GOT3 (cell line): ENCODE measurements around the gene STUB1.
A peak's percentile ranks its signal among the peaks of the same experiment; 100 is the strongest.

Experiments used
- DNase-seq: peaks from one replicate; lab custom pipeline; 2025; ENCODE audit warnings: mixed read lengths; lab: John Stamatoyannopoulos, UW

Gene STUB1

DNA sequence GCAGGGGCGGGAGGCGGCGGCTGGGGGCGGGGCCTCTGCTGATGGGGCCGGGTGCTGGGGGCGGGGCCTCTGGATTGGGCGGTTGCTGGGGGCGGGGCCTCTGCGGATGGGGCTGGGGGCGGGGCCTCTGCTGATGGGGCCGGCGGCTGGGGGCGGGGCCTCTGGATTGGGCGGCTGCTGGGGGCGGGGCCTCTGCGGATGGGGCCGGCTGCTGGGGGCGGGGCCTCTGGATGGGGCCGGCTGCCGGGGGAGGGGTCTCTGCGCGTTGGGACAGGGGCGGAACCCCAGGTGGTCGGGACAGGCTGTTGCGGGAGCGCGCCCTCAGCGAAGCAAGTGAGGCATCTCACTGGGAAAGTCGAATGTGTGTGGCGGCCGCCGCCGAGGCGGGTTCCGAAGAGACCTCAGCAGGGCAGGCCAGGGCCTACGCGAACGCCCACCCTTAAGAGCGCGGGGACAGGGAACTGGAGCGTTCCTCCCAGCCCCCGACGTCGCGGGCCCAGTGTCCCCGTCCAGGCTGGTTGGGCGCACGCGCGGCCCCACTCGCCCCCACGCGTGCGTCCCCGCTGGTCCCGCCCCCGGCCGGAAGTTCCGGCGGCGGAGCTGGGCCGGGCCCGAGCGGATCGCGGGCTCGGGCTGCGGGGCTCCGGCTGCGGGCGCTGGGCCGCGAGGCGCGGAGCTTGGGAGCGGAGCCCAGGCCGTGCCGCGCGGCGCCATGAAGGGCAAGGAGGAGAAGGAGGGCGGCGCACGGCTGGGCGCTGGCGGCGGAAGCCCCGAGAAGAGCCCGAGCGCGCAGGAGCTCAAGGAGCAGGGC lies at the start of gene STUB1:
Gene STUB1 (plus strand): TSS at position 597 of the 811 bp plus-strand sequence. CDS start 116 bp downstream, at position 713.
- DNase-seq = peak; percentile 63

GRCh38 chr16:630815-631405 lies 49.3 kb upstream of the STUB1 start, which contains the start of gene WFIKKN1:
Gene WFIKKN1 (plus strand): TSS chr16:630985. CDS start chr16:631254, 269 bp downstream.
- no peak for DNase-seq

DNA sequence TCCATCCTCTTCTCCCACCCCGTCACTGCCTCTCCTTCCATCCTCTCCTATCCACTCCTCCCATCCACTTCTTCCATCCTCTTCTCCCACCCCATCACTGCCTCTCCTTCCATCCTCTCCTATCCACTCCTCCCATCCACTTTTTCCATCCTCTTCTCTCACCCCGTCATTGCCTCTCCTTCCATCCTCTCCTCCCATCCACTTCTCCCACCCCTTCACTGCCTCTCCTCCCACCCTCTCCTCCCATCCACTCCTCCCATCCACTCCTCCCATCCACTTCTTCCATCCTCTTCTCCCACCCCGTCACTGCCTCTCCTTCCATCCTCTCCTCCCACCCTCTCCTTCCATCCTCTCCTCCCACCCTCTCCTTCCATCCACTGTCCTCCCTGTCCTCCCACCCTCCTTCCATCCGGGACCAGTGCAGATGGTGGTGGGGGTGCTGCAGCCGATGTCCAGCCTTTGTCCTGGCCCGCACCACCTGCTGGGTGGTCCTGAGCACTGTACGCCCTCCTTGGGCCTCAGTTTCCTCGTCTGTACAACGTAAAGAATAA lies 48.3 kb upstream of the STUB1 start:
- no peak for DNase-seq

DNA sequence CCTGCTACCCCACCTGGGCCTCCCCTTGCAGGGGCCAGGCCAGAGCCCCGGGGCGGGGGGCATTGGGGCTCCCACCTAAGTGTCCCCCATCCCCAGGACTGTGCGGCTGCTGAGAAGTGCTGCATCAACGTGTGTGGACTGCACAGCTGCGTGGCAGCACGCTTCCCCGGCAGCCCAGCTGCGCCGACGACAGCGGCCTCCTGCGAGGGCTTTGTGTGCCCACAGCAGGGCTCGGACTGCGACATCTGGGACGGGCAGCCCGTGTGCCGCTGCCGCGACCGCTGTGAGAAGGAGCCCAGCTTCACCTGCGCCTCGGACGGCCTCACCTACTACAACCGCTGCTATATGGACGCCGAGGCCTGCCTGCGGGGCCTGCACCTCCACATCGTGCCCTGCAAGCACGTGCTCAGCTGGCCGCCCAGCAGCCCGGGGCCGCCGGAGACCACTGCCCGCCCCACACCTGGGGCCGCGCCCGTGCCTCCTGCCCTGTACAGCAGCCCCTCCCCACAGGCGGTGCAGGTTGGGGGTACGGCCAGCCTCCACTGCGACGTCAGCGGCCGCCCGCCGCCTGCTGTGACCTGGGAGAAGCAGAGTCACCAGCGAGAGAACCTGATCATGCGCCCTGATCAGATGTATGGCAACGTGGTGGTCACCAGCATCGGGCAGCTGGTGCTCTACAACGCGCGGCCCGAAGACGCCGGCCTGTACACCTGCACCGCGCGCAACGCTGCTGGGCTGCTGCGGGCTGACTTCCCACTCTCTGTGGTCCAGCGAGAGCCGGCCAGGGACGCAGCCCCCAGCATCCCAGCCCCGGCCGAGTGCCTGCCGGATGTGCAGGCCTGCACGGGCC lies 47.5 kb upstream of the STUB1 start:
- no peak for DNase-seq

DNA sequence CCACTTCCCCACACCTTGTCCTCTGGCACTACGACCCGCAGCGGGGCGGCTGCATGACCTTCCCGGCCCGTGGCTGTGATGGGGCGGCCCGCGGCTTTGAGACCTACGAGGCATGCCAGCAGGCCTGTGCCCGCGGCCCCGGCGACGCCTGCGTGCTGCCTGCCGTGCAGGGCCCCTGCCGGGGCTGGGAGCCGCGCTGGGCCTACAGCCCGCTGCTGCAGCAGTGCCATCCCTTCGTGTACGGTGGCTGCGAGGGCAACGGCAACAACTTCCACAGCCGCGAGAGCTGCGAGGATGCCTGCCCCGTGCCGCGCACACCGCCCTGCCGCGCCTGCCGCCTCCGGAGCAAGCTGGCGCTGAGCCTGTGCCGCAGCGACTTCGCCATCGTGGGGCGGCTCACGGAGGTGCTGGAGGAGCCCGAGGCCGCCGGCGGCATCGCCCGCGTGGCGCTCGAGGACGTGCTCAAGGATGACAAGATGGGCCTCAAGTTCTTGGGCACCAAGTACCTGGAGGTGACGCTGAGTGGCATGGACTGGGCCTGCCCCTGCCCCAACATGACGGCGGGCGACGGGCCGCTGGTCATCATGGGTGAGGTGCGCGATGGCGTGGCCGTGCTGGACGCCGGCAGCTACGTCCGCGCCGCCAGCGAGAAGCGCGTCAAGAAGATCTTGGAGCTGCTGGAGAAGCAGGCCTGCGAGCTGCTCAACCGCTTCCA lies 46.7 kb upstream of the STUB1 start:
- no peak for DNase-seq

- DNase-seq = no peak
These were observed 46.0 kb upstream of the STUB1 start for GRCh38 chr16:634051-634670.

DNA sequence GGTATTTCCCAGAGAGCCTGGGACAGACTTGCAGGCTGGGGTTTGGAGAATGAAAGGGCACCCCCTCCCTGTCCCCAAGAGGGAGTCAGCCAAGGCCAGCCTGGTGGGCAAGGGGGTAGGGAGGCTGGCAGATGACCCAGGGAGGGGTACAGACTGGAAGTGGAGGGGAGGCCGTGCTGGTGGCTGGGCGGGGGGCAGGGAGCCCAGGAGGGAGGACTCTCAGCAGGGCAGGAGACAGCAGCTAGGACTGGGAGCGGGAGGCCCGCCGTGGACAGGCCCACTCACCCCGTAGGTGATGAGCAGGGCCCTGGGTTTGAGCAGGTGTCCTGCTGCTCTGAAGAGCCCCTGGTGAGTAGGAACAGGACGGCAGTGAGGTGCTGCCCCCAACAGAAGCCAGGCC lies 45.2 kb upstream of the STUB1 start:
- no peak for DNase-seq

- no peak for DNase-seq
These were observed 44.5 kb upstream of the STUB1 start for GRCh38 chr16:635573-636205.

DNA sequence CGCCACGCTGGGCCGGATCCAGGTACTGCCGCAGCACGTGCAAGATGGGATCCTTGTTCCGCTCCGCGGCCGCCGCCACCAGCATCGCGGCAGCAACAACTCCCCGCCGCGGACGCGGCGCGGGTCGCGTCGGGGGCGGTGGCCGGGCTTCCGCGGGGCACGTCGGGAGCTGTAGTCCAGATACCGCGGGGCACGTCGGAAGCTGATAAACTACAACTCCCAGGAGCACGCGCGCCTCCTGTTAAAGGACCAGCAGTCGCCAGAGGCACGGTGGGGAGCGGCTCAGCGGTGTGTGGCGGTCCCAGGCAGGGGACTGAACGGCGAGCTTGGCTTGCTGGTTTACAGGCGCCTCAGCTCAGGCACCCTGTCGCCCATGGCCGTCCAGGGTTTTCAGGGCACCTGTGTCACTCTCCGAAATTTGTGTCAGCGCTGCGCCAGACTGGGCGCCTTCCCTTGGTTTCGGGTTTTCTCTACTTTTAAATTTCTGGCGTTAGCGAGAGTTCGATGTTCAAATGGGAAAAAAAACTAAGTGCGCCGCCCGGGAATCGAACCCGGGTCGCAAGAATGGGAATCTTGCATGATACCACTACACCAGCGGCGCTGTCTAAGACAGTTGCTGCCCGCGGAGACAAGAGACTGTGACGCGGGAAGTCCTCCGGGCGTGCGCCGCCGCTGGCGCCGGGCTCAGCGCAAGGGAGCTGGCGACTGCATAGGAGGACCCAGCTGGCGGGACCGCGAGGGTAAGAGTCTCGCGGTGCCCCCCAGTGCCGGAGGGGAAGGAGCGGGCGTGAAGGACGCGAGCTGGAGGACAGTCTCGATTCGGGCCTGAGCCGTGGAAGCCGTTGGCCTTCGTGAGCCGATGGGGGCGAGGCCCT lies 43.8 kb upstream of the STUB1 start, which contains the start of gene METTL26:
Gene METTL26 (minus strand): TSS at position 100 of the 875 bp plus-strand sequence. CDS start 15 bp downstream, at position 85.
- peak; percentile 90 for DNase-seq

DNA sequence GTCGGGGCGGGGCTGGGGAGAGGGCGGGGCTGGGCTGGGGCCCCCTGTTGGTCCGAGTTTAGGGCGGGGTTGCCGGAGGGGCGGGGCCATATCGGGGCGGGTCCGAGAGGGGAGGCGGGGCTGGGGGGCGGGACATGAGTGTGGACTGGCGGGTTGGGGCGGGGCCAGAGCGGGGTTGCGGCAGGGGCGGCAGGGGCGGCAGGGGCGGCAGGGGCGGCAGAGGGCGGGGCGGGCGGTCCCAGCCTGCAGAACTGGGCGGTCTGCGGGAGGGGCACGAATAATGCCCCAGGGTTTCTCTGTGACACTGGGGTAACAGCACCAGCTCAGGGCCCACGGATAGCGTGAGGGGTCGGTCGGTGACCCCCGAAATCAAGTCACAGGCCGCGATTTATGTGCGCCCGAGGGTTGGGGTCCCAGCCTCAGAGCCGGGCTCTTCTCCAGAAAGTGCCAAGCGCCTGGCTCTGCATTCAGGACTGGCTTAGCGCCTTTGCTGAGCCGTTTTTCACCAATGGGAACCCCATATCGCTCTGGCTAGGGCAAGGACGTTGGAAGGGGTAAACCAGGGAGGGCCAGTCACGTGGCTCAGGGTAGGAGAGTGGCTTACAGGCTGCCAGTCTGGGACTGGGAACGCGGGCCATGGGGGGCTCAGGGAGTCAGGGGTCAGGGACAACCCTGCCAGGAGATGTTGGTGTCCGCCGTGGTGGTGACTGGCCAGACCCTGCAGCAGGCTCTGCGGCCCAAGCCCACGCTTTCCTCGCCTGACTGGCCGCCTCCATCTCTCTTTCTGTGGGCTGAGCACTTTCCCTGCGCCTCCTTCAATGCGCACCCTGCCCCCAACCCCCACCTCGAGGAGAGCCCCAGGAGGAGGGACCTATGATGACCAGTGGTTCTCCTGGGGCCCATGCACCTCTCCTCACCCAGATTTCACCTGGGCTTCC lies 42.9 kb upstream of the STUB1 start:
- no peak for DNase-seq

- DNase-seq = no peak
These were observed 42.1 kb upstream of the STUB1 start for GRCh38 chr16:638034-638543.

- no peak for DNase-seq
These were observed 41.4 kb upstream of the STUB1 start for GRCh38 chr16:638836-639235.

DNA sequence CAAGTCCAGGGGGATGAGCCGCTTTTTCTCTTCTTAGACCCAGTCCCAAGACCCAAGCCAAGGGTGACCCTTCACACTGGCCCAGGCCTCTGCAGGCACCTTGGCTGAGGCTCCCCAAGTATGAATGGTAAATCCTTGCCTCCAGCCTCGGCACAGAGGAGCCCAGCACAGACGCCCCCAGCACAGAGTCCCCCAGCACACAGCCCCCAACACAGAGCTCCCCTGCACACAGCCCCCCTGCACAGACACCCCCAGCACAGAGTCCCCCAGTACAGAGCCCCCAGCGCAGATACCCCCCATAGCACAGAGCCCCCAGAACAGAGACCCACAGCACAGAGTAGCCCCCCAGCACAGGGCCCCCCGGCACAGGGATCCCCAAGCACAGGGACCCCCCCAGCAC lies 39.6 kb upstream of the STUB1 start:
- no peak for DNase-seq

DNA sequence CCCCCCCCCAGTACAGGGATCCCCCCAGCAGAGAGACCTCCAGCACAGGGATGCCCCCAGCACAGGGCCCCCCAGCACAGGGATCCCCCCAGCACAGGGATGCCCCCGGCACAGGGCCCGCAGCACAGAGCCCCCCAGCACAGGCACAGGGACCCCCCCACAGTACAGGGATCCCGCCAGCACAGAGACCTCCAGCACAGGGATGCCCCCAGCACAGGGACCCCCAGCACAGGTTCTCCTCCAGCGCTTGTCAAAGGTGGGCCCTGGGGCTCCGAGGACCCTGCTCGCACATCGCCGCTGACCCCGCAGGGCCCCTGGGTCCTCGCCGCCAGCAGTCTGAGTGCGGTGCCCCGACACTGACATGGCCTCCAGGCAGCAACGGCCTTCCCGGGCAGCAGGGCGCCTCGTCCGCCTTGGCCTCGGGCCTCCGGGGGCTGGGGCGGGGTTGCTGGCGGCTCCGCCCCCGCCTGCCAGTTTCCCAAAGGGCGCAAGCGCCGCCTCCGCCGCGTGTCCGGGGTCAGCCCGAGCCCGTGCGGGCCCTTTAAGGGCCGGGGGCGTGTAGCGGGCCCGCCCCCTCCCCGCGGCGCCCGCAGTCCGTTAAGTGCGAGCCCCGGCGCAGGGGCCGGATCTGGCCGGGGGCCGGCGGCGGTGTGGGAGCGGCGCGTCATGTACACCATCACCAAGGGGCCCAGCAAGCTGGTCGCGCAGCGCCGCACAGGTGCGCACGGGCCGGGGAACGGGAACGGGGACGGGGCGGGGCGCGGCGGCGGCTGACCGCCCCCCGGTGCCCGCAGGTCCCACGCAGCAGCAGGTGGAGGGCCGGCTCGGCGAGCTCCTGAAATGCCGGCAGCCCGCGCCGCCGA lies 38.7 kb upstream of the STUB1 start, which contains the start of gene MCRIP2:
Gene MCRIP2 (plus strand): TSS at position 503 of the 863 bp plus-strand sequence. CDS start 164 bp downstream, at position 667.
- DNase-seq = peak; percentile 29

DNA sequence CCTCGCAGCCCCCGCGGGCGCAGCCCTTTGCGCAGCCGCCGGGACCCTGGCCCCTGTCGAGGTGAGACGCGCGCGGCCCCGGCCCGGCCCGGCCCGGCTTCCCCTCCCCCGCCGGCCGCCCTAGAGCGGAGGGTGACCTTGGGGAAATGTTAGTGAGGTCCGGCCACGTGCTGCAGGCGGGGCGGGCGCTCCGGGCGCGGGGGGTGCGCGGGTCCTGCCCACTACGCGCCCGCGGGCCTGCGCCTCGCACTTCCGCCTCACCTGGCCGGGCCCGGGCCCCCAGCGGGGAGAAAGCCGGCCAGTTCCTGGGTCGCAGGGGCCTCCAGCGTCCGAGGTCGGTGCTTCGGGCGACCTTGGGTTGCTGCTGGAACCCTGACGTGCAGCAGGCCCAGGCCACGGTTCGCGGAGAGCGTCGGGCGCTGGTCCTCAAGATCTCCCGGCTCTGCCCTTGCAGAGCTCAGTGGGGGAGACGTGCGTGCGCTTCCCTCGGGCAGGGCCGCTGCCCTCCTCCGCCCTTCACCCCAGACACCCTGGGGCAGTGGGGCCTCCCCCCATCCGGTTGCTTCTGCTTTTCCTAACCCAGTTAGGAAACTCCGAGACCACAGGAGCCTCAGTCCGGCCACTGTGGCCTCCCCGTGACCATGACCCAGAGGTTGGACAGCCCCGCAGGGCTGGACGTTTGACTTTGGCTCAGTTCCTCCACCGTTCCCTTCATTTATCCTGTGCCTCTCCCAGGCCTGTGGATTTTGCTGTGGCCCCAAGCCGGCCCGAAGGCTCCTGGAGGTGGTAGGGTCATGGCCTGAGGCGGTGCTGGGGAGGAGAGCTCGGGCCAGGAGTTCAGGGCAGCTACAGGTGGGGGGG lies 37.8 kb upstream of the STUB1 start:
- no peak for DNase-seq

DNA sequence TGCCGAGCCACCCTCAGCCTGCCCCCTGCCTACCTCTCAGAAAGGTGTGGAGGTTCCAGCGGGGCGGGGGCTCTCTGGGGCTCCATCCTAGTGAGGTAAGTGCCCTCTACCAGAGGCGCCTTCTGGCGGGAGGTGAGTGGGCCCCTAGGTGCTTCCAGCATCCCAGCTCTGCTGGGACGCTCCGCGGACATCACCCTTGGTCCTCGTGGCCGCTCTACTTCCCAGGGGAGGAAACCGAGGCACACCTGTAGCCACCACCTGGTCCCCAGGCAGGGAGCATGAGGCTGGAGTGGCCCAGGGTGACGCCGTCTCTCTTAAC lies 37.2 kb upstream of the STUB1 start:
- no peak for DNase-seq
